NCI-H2107 (cell line): ENCODE results near the gene KIAA0319L.

Experiments used
- DNase-seq: peaks from one replicate; lab custom pipeline; 2025; lab: John Stamatoyannopoulos, UW

The KIAA0319L gene

GRCh38 chr1:35536556-35537162 lies 20.5 kb downstream of the KIAA0319L start:
- DNase-seq = no peak

- DNase-seq = no peak
These were observed 22.0 kb downstream of the KIAA0319L start for GRCh38 chr1:35535243-35535642.

- no peak for DNase-seq
These were observed 23.6 kb downstream of the KIAA0319L start for GRCh38 chr1:35533586-35533985.

GRCh38 chr1:35532497-35533223 lies 24.5 kb downstream of the KIAA0319L start:
- DNase-seq = no peak

GRCh38 chr1:35531368-35531767 lies 25.8 kb downstream of the KIAA0319L start:
- DNase-seq = no peak

- DNase-seq = no peak
These were observed 26.3 kb downstream of the KIAA0319L start for GRCh38 chr1:35530946-35531345.

- no peak for DNase-seq
These were observed 27.0 kb downstream of the KIAA0319L start for GRCh38 chr1:35530168-35530567.

GRCh38 chr1:35524106-35524505 lies 33.1 kb downstream of the KIAA0319L start:
- DNase-seq = no peak

GRCh38 chr1:35519432-35519831 lies 37.8 kb downstream of the KIAA0319L start:
- no peak for DNase-seq

GRCh38 chr1:35518183-35518582 lies 39.0 kb downstream of the KIAA0319L start:
- DNase-seq = no peak

- no peak for DNase-seq
These were observed 45.9 kb downstream of the KIAA0319L start for GRCh38 chr1:35511305-35511704.

GRCh38 chr1:35509558-35509957 lies 47.6 kb downstream of the KIAA0319L start:
- DNase-seq = no peak

GRCh38 chr1:35507947-35508346 lies 49.3 kb downstream of the KIAA0319L start:
- DNase-seq = no peak

- no peak for DNase-seq
These were observed 50.0 kb downstream of the KIAA0319L start for GRCh38 chr1:35506960-35507912.

GRCh38 chr1:35505911-35506798 lies 51.0 kb downstream of the KIAA0319L start:
- no peak for DNase-seq

- no peak for DNase-seq
These were observed 55.0 kb downstream of the KIAA0319L start for GRCh38 chr1:35502242-35502641.

- DNase-seq = no peak
These were observed 56.8 kb downstream of the KIAA0319L start for GRCh38 chr1:35500439-35500838.

GRCh38 chr1:35499652-35500176 lies 57.5 kb downstream of the KIAA0319L start:
- DNase-seq = no peak

- DNase-seq = no peak
These were observed 58.0 kb downstream of the KIAA0319L start for GRCh38 chr1:35499231-35499630.

- no peak for DNase-seq
These were observed 59.6 kb downstream of the KIAA0319L start for GRCh38 chr1:35497571-35497970.

GRCh38 chr1:35490250-35490649 lies 67.0 kb downstream of the KIAA0319L start:
- DNase-seq = no peak
